Measurements from ENCODE around the gene ITGB6.

The ITGB6 gene

DNA sequence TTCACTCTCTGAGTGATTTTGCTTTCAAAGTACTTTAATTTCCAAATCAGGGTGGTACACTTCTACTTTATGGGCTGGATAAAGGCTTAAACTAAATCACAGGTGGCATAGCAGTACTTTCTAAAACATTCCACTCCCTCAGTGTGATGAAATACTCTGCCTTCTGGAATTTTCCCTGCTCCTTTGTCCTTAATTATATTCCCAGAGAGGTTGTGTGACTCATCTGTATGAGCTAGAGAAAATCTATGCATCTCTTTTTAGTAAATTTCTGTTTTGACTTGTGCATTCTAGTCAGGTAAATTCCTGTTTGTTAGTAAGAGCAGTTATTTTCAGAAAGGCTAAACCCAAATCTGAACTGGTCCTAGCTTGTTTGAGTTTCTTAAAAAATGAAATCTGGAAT is 108.7 kb downstream of the ITGB6 start:
- DNase-seq (ENCODE audit: low read depth, low spot score) = no peak

DNA sequence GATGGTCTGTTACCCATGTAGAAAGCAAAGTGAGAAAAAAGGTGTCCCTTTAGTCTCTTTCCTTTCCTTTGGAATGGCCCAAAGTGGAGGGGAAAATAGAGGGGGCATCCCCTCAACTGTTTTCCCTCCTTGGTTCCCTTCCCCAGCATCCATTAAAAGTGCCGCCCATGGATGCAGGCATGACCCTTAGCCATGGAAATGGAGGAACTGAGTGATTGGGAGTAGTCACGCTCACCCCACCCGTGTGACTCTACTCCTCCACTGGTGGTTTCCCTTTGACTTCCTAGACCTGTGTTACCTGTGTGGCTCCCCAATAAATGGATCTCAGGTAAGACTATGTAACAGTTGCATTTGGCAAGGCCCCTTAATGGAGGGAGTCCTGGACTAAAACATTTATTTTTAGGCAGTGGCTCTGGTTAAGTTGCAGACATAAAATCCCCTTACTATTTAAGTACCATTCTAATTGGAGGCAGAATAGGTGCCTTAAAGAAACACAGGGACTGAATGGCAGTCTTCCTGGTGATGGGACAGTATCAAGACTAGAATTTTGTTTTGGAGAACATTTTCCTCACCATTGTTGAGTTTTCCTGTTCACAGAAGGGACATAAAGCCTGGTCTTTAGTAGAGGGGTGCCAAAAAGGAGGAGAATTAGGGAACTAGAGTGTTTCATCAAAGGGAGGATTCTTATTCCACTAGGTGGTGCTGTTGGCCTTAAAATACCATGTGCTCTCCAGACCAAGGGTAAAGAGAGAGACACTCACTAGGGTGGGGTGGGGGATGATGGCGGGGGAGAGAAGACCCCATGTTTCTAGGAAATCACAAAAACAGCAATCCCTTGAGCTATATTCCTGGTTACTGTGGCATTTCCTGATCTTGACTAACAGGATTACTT is 112.0 kb downstream of the ITGB6 start:
- no peak for DNase-seq (ENCODE audit: low read depth, low spot score)

DNA sequence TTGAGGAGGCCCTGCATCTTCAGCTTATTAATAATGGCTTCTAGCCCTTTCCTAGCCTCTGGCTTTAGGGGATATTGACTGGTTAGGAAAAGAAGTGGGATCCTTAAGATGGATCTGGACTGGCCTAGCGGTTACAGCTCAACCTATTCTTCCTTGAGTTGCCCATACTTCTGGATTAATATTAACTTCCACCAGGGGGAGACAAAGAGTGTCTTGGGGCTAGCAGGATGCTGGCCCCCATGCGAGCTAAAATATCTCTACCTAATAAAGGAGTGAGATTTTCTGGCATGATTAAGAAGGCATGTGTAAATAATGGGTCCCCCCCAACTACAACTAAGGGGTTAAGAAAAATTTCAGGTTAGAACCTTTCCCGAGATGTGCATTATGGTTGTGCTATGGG is 114.4 kb downstream of the ITGB6 start:
- no peak for DNase-seq (ENCODE audit: low read depth, low spot score)

DNA sequence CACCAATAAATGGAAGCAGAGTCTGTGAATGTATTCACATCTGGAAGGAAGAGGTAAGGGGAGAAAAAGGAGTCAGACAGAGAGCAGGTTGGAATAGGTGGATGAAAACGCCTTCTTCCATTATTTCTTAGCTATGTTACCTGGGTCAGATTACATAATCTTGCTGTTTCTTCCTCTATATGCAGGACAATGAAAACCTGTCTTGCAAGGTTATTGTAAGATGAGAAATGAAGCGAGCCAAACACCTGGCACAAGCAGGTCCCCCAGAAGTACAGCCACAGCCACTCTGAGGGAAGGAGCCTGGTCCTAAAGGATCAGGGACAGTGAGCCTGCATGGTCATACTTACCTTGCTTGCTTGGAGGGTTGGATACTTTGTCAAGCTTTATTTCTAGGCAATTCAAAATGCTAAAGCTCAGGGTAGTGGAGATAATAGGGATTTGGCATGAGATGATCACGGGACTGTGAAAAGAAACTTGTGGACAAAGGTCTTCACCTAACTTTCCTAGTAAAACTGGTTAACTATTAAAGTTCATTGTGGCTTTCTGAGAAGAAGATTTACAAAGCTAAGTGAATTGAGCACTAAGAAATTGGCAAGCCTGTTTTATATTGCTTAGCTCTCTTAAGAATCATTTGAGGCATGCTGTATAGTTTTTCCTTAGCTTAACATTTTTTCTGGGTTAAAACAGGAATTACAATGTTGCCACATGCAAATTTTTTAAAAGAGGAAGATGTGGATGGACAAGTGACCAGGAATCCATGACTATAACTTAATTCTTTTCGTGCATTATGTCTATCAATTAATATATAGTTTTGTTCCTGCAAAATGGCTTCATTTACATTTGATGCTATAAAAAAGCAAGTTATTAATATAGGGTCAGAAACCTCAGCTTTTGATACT is 121.9 kb downstream of the ITGB6 start:
- no peak for DNase-seq (ENCODE audit: low read depth, low spot score)

DNA sequence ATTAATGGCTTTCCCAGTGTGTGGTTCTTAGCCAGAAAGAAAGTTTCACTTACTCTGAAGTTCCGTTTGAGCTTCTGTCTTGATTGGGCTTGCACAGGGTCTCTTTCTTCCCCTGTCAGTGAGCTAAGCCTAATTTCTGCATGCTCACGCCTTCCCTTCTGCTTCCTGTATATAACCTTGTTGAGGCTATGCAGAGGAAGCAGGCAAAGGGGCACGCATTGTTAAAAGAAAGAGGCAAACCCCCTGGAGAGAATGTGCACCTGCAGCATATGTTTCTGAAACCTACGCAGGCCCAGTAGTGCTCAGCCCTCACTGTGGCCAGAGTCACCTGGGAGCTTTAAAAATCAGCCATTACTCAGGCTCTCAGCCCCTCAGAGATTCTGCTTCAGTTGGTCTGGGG is 123.2 kb downstream of the ITGB6 start:
- DNase-seq (ENCODE audit: low read depth, low spot score) = no peak

DNA sequence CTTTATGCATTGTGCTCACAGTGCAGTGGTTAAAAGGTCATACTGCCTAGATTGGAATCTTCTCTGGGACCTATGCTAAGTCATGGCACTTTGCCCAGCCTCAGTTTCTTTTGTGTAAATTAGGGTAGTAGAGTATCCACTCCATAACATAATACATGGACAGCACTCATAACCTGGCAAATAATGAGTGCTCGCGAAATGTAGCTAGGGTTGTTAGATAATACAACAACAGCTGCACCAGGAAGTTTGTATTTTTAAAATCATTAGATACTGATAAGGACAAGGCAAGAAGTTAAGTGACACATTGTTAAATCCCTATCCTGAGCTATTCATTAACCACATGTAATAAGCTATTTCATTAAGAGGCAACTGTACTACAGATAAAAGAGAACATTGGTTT is 123.8 kb downstream of the ITGB6 start:
- DNase-seq (ENCODE audit: low read depth, low spot score) = no peak

DNA sequence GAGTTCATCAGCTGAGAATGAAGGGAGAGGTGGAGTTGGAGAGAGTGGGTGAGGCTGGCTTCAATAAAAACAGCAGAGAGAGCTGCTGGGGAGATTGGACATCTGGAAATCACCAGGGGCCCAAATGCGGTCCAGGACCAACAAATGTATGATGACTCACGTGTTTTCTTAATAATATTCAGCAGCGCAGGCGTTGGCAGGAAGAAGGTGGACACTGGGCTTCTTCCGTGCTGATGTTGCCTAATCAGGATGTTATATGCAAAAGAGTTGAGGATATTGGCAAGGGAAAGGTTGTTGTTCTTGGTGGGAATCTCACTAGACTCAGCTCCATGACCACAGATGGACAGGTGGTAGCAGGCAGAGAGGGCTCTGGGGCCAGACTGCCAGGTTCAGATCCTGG is 124.9 kb downstream of the ITGB6 start:
- DNase-seq (ENCODE audit: low read depth, low spot score) = no peak

DNA sequence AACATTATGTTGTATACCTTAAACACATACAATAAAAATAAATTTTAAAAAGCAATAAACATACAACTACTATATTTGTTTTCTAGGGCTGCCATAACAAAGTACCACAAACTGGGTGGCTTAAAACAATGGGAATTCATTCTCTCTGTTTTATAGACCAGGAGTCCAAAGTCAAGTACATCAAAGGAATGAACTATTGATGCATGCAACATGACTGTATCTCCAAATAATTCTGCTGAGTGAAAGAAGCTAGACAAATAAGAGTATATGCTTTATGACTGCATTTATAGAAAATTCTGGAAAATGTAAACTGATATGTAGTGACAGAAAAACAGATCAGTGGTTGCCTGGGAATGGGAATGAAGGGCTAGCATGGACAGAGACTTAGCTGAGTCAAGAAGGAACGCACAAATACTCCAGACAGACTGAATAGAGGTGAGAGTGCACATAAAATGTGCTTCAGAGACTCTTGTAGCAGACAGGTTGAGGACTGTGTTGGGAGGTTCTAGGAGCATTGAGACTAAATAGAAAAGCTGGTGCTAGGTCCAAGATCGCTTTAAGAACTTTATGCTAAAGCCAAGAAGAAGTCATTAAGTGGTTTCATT is 126.7 kb downstream of the ITGB6 start:
- DNase-seq (ENCODE audit: low read depth, low spot score) = no peak

DNA sequence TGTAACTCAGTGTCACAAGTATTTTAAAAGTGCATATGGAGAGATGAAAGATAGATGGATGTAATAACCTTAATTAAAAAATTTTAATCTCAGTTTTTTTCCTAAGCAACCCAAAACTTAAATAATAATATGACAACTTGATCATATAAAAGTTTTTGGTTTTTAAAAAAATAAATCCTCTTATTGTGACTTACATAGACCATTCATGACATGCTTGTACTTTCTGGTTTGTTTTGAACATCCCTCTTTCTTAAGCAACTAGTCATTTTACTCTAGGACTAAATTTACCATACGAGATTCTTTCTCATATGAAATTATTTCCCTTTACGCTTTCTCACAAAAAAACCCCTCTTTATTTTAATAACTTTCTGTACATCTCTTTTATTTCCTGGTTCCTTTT is 131.2 kb downstream of the ITGB6 start:
- no peak for DNase-seq (ENCODE audit: low read depth, low spot score)

DNA sequence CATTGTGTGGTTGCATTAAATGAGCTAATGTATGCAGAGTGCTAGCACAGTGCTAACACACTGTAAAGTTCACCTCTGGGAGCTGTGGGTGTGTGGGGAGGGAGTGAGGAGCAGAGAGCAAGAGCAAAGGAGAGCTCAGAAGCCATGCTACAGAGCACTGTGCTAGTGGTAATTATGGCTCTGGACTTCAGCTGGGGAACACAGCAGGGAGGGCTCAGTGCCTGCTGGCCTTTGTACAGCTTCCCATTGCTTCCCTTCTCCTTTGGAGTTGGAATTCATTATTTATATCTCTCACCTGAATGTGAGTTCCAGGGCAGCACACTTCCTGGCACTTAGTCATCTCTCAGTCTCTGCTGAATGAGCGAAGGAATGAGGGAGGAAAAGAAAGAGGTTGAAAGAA is 135.2 kb downstream of the ITGB6 start:
- no peak for DNase-seq (ENCODE audit: low read depth, low spot score)

DNA sequence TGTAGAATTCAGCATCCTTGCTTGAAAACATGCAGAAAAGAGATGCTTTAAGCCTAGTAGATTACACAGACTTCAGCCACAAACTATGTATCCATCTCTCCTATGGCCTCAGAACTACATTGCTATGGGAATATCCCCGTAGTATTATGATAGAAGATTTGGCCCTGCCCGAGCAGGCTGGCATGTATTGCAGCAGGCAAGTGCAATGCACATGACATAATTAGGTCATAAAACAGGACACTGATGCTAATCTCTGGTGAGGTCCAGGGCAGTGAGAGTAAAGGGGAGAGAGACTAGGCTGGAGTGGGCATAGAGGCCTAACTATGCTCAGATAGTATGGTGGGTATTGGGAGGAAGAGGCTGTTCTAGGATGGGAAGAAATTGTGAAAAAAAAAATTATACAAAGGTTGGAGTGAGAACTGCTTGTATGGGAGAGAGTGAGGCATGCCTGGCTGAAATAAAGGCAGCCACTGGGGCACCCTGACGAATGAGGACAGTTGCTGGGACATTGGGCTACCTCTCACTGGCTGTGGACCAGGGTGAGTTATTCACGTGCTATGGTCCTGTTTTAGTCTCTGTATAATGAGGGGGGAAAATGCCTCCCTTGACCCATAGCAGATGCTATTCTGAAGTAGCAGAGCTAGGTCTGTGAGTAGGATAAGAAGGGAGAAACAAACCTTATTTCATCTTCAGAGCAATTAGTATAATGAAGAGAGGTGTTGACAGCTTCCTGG is 136.0 kb downstream of the ITGB6 start:
- no peak for DNase-seq (ENCODE audit: low read depth, low spot score)

DNA sequence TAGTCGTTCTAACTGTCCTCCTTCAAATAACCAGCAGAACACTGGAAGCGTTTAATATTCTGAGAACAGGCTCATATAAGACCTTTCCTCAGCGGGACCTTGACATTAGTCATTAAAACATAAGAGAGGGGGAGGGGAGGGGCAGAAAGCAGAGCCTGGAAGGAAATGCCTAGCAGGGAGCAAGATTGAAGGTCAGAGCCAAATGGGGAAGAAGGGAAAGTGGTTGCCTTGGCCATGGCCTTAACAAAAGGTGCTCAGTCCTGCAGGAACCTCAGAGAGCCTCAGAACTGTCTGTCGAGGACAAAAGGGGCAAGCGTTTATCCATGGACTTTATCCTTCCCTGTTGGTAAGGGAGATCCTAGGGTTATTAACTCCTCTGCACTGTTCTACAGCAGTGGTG is 136.8 kb downstream of the ITGB6 start:
- no peak for DNase-seq (ENCODE audit: low read depth, low spot score)

DNA sequence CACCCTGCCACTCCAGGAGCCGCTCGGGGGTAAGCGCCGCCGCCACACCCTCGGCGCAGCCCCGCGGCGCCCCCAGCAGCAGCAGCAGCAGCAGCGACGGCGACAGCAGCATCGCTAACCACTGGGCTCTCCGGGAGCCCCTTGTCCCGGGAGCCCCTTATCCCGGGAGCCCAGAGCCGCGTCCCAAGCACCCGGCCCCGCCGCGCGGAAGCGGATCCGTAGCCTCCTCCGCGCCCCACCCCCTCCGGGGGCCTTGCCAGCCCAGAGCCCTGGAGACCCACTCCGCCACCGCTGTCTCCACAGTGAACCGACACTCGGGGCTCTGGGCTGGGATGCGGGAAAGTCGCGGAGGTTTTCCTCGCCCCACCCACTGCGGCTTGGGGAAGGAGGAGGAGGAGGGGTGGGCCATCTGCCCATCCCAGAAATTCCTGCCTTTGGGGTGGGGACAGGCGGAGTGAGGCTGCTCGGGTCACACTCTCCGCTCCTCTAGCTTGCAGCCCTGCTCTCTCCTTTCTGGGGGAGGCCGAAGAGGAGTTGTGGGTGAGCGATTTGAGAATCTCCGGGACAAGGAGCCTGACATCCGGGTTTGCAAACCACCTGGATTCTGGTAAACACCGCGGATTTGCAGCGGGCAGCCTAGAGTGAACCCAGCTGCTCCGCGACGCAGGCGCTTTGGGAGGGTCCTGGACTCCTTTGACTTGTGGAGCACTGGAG is 137.6 kb downstream of the ITGB6 start, which contains the start of gene PLA2R1:
Gene PLA2R1 (minus strand): TSS at position 324 of the 714 bp plus-strand sequence. CDS start 212 bp downstream, at position 112.
- DNase-seq (ENCODE audit: low read depth, low spot score) = no peak

DNA sequence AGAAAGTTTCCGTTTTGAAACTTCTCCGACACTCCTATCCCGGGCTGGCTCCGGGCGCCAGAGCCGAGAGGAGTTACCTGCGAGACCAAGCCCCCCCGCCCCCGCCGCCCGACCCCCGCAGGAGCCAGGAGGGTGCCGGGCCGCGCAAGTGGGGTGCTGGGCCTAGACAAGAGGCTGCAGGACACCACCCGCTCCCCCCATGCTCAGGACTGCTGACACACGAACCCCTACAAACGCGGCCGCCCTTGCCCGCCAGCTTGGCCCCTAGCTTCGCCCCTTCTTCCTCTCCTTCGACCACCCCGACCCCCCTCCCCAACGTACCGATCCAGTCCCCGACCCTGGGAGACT is 138.2 kb downstream of the ITGB6 start:
- DNase-seq (ENCODE audit: low read depth, low spot score) = no peak

DNA sequence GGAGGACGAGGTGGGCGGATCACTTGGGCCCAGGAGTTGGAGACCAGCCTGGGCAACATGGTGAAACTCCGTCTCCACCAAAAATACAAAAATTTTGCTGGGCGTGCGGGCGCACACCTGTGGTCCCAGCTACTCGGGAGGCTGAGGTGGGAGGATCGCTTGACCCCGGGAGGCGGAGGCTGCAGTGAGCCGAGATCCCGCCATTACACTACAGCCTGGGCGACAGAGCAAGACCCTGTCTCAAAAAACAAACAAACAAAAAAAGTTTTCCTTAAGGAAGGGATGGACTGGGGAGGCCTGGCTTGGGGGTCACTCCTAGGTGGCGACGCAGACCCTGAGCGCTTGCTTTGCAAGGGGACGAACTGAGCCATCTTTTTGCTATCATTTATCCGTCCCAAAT is 138.5 kb downstream of the ITGB6 start:
- DNase-seq (ENCODE audit: low read depth, low spot score) = no peak

DNA sequence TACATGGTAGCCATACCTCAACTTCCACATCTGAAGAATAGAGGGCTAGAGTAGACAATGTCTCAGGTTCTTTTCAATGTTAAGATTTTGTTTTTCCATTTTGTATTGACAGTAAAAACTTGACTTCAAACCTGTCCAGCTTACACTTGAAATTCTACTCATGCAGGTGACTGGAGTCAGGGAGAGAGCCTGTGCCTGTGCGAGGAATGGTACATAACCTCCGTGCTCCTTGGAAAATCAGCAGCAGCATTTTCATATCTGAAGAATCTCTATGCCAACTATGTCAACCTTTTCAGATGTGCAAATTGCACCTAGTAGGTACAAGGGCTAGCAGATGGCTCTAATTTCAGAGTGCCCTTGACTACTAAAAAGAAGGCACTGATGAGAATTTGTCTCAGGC is 139.8 kb downstream of the ITGB6 start:
- DNase-seq (ENCODE audit: low read depth, low spot score) = no peak

DNA sequence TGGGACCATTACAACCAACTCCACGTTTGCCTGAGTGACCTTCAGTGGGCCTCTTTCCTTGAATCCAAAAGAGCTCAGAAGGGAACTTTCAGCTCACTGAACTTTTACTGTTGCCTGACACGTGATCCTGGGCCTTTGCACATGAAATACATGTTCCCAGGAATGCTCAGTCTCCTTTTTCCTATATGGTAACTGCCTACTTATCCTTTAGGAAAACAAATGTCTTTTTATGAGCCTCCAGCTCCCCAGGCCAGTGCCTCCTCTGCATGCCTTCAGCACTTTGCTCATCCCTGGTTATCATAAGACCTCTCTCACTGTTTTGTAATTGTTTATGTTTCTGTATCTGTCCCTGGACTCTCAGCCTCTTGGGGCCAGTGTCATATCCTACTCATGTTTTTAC is 142.7 kb downstream of the ITGB6 start:
- no peak for DNase-seq (ENCODE audit: low read depth, low spot score)

DNA sequence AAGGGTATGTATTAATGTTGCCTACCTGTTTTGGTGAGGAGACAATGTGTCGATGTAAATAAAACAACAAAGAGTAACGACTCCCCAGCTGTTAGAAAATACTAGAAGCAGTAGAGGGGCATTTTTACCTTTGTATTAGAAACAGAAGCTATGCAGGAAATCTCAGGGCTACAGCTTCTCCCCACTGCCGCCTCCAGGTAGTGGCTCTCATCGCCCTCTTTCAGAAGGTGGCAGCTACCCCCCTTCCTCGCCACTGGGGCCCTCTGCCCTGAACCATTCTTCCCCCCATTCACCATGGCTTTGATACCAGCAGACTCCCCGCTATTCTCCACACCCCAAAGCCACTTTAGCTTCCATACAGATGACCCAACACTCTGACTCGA is 144.4 kb downstream of the ITGB6 start:
- DNase-seq (ENCODE audit: low read depth, low spot score) = no peak

DNA sequence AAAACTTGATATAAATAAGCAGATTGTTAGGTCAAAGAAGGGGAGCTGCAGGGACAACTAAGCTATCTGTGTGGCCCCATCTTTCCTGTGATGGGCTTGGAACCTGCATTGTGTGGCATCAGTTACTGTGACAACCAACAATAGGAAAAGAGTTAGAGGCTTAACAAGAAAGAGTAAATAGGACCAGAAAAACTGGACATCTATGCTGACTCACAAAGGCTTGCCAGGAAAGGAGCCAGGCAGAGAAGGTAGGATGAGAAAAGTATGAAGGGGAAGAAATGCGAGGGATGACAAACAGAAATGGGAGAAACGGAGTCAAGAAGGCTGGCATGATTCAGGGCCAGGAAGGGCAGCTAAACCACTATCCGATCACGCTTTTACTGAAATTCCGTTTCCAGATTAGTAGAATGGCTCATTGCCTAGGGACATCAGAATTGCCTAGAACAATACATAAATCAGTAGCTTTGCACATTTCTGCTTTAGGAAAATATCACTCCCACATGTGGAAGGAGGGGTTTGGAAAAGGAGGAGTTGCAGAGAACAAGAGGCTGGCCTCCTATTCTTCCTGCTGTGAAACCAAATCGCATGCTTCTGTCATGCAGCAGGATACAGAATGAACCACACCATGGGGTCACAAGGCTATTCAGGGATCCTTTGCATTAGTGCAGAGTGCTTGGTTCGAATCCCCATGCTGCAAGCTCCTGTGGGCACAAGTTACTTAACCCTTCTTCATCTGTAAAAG is 144.9 kb downstream of the ITGB6 start:
- peak; percentile 88 for DNase-seq (ENCODE audit: low read depth, low spot score)

DNA sequence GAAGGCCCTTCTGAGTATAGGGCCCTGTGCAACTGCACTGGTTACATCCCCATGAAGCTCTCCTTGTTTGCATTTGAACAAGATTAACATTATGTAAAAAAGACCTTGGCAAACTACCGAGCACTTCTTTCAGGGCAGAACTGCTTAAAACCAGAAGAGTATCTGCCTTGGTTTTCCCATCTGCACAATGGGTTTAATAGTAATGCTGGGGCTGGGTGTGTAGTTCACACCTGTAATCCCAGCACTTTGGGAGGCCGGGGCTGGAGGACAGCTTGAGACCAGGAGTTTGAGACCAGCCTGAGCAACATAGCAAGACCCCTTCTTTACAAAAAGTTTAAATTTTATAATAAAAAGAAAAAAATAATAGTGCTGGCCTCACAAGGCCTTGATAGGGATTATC is 146.1 kb downstream of the ITGB6 start:
- DNase-seq (ENCODE audit: low read depth, low spot score) = no peak

All from iPS DF 19.7 (cell line).